Measurements from ENCODE around the gene CHKB. TPM values are rescaled to one million over a fixed set of nuclear protein-coding genes. Genes with fewer than 3 reads are reported as not detected.

CHKB gene
- total RNA-seq (2013; cell fraction: nucleolus; rRNA removed), result 97.2 and 101 TPM in 2 replicates
- total RNA-seq (2014; rRNA removed) (53.5 and 58.4 TPM in 2 replicates), total RNA-seq (2014; rRNA removed; fragmentation: Illumina TruSeq; extraction: Trizol) (36.4 and 37.9 TPM in 2 replicates), total RNA-seq (2021) (57.5 and 62.4 TPM in 2 replicates), polyA plus RNA-seq (2011; rRNA removed) (46.7 and 56.3 TPM in 2 replicates), polyA plus RNA-seq (2014; fragmentation: Illumina TruSeq; extraction: Trizol) (59.5 and 67.9 TPM in 2 replicates), polyA plus RNA-seq (2014; fragmentation: Nextera tagmentation; extraction: Ambion mirVana) (10 to 100 TPM in 1 of 2 experiments, 1 to 10 TPM in 1; 10.0 to 20.6 TPM), polyA plus RNA-seq (2014; rRNA removed) (85.9 and 93.9 TPM in 2 replicates), polyA plus RNA-seq (2016; fragmentation: Nextera tagmentation; extraction: Ambion mirVana) (10 to 100 TPM; 39.0 to 57.6 TPM), polyA minus RNA-seq (2011; rRNA and poly(A)+ RNA removed) (11.6 and 22.6 TPM in 2 replicates), Bru-seq, nascent RNA (percentile 87 among the genes with signal in this experiment), BruChase-seq, experiment 1, labeled RNA remaining after a 6-hour chase (percentile 93 among the genes with signal in this experiment), BruChase-seq, experiment 2, labeled RNA remaining after a 2-hour chase (percentile 89 among the genes with signal in this experiment)
- polyA plus RNA-seq (2011; ENCODE audit: low read depth), result 44.0 TPM
- polyA plus RNA-seq (2011; cell fraction: cytosol; rRNA removed), result 45.3 and 53.9 TPM in 2 replicates
- polyA plus RNA-seq (2011; cell fraction: nucleus; rRNA removed), result 254 and 292 TPM in 2 replicates
- 62.2 and 66.5 TPM in 2 replicates for polyA plus RNA-seq (2012)
- polyA minus RNA-seq (2011; cell fraction: cytosol; rRNA and poly(A)+ RNA removed), result 8.3 and 11.9 TPM in 2 replicates
- polyA minus RNA-seq (2011; cell fraction: nucleus; rRNA and poly(A)+ RNA removed), result 30.1 and 48.3 TPM in 2 replicates
- long read RNA-seq, experiment 1, transcript CHKB-201 (11 exons, 1,638 nt), result major isoform, 7 of 11 reads
- long read RNA-seq, experiment 1, partial matches to known transcripts, result 1 of 11 reads
- long read RNA-seq, experiment 1, other reads (novel, unspliced or antisense), result 3 of 11 reads
- long read RNA-seq, experiment 2, transcript CHKB-201 (11 exons, 1,638 nt), result major isoform, 13 of 20 reads
- long read RNA-seq, experiment 2, partial matches to known transcripts, result 0 of 20 reads
- long read RNA-seq, experiment 2, other reads (novel, unspliced or antisense), result 5 of 20 reads

- Histone ChIP-seq H2AFZ (ENCODE audit: control insufficient read depth, low read depth, low read length) (peak within 1 kb of the TSS; percentile 81), H3K4me3 (peak within 1 kb of the TSS; percentile 90), H3K4me1 (ENCODE audit: control insufficient read depth, insufficient read depth, low read length) (peaks cover 15% of the 10 kb centered on the region), H3K27me3 (replicated peaks in 1 of 2; ENCODE audit: control insufficient read depth in 2 of 2, insufficient read depth in 2 of 2, low read length in 1 of 2) (no peaks in the 10 kb centered on the region), H3K9ac (ENCODE audit: control insufficient read depth, insufficient read depth, low read length) (peak within 1 kb of the TSS; percentile 82), H4K20me1 (ENCODE audit: control insufficient read depth, insufficient read depth) (no peaks in the 10 kb centered on the region), H3K4me2 (ENCODE audit: control insufficient read depth, insufficient read depth) (peak within 1 kb of the TSS; percentile 88), H3K9me3 (replicated peaks; ENCODE audit: control insufficient read depth, insufficient read depth, low read length) (no peaks in the 10 kb centered on the region), H3K79me2 (ENCODE audit: control insufficient read depth, insufficient read depth, low read length) (peaks cover 20% of the 10 kb centered on the region), H3K27ac (ENCODE audit: control insufficient read depth, insufficient read depth) (peak within 1 kb of the TSS; percentile 94), H3K36me3 (ENCODE audit: control insufficient read depth in 2 of 2, insufficient read depth in 2 of 2, low read length in 1 of 2) (peaks cover 4 to 6% of the 10 kb centered on the region in 2 experiments; a peak in 3 of 4 replicates)
- POLR2A ChIA-PET, result interaction anchor here (0.5 to 2.6 kb wide), 11 partner anchors 13 to 75 kb away, joined by 3 to 7 read pairs (median 3); partner anchors contain the start of genes ARSA, LMF2, NCAPH2 and SCO2
- ATAC-seq (peak; percentile 97), DNase-seq (ENCODE audit: low read depth, low spot score) (peak; percentile 80), FAIRE-seq (peak; percentile 94)
- CTCF ChIA-PET, result interaction anchor here (1.0 to 3.0 kb wide), 2 partner anchors 19 to 183 kb away, joined by 3 to 13 read pairs; partner anchors contain the start of gene SYCE3
- in situ Hi-C loops (cut with MboI), result no loop called here
- BruUV-seq (replicated peaks), result no TSS peak
- SMC1A ChIA-PET (ENCODE audit: uncharacterized antibody, unreplicated experiment), result interaction anchor here (1.6 to 2.5 kb wide), 2 partner anchors 38 to 57 kb away, joined by 4 to 8 read pairs; partner anchors contain the start of gene SCO2
- RAD21 ChIA-PET (ENCODE audit: unreplicated experiment), result interaction anchor here (1.6 to 2.8 kb wide), 3 partner anchors 13 to 57 kb away, joined by 3 to 16 read pairs (median 7); partner anchors contain the start of gene SCO2
- intact Hi-C loops (cut with micrococcal nuclease; ENCODE audit: unreplicated experiment), result loop anchor here (1.0 to 5.0 kb wide), 2 partner anchors 43 to 55 kb away; partner anchors contain the start of gene SCO2
- WGBS (ENCODE audit: insufficient coverage, insufficient replicate concordance, low lambda C conversion rate, missing lambda C conversion rate), result under 1% methylated on average over 68 of the region's 96 CpGs
- TF ChIP-seq RCOR1 (conservative IDR thresholded peaks at IDR 0.05; ENCODE audit: low read depth, low read length) (0 out of 2 replicates have a peak, but pooled peaks have one; percentile 38), HCFC1 (IDR thresholded peaks at IDR 0.05; ENCODE audit: low read length) (peak; percentile 34; the same call in 1 of the 2 replicates), BACH1 (IDR thresholded peaks at IDR 0.05; ENCODE audit: borderline replicate concordance) (peak; percentile 83), LARP7 (IDR thresholded peaks at IDR 0.05) (peak; percentile 55), SP1 (IDR thresholded peaks at IDR 0.05; ENCODE audit: low read depth, low read length) (peak; percentile 86), ZNF687 (IDR thresholded peaks at IDR 0.05) (peak; percentile 74), EGR1 (IDR thresholded peaks at IDR 0.05; ENCODE audit: borderline replicate concordance in 1 of 2, low read depth in 2 of 2, low read length in 2 of 2) (peak in 1 of 2 experiments; percentile 21; a peak in 1 of 3 replicates), ZZZ3 (IDR thresholded peaks at IDR 0.05; ENCODE audit: control insufficient read depth, insufficient read length, low read depth) (no peak)
- TF ChIP-seq, protein P1, sequence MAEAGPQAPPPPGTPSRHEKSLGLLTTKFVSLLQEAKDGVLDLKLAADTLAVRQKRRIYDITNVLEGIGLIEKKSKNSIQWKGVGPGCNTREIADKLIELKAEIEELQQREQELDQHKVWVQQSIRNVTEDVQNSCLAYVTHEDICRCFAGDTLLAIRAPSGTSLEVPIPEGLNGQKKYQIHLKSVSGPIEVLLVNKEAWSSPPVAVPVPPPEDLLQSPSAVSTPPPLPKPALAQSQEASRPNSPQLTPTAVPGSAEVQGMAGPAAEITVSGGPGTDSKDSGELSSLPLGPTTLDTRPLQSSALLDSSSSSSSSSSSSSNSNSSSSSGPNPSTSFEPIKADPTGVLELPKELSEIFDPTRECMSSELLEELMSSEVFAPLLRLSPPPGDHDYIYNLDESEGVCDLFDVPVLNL (IDR thresholded peaks at IDR 0.05; ENCODE audit: low read depth, low read length), result peak; percentile 24; the same call in 1 of the 2 replicates
Observed at GRCh38 chr22:50582493-50583293, at the start of gene CHKB. TSS of gene CHKB (minus strand) at chr22:50582849. CDS start at chr22:50582781, 68 bp downstream.

Measured in GM12878 (cell line).